OCI-LY1 (cell line): ENCODE measurements around the gene SF3B2.

Experiments
- H2AFZ ChIP-seq: fragments of 200-600 bp; sonication (generic), shearing (Covaris generic); 2 replicates; pipeline ENCODE4 v1.6.0; 2014; ENCODE audit warnings: antibody characterized with exemption, mild to moderate bottlenecking, low read length
- H3F3A ChIP-seq: fragments of 200-600 bp; sonication (generic), shearing (Covaris generic); 2 replicates; pipeline ENCODE4 v1.6.0; 2014; ENCODE audit warnings: mild to moderate bottlenecking, antibody characterized with exemption, low read length, moderate library complexity; ENCODE audit not compliant: insufficient read depth
- H3K27ac ChIP-seq: fragments of 200-600 bp; sonication (generic); 2 replicates; pipeline ENCODE4 v1.5.1; 2014; ENCODE audit warnings: low read length, mixed run types, mild to moderate bottlenecking, low read depth; ENCODE audit not compliant: poor library complexity, severe bottlenecking
- H3K27me3 ChIP-seq: fragments of 200-600 bp; sonication (generic); 2 replicates; pipeline ENCODE4 v1.6.0; 2014; ENCODE audit warnings: antibody characterized with exemption, mild to moderate bottlenecking, low read length, moderate library complexity; ENCODE audit not compliant: insufficient read depth
- H3K36me3 ChIP-seq: fragments of 200-600 bp; sonication (generic); 2 replicates; pipeline ENCODE4 v1.6.1; 2014; ENCODE audit warnings: mild to moderate bottlenecking, antibody characterized with exemption, low read length, moderate library complexity, mixed read lengths; ENCODE audit not compliant: insufficient read depth
- H3K4me1 ChIP-seq: fragments of 200-600 bp; sonication (generic); 2 replicates; pipeline ENCODE4 v1.5.1; 2014; ENCODE audit warnings: mild to moderate bottlenecking, low read length, moderate library complexity; ENCODE audit not compliant: insufficient read depth, severe bottlenecking
- H3K4me2 ChIP-seq: fragments of 200-600 bp; sonication (generic), shearing (Covaris generic); 2 replicates; pipeline ENCODE4 v1.6.1; 2014; ENCODE audit warnings: low read length
- H3K4me3 ChIP-seq: fragments of 200-600 bp; sonication (generic); 2 replicates; pipeline ENCODE4 v1.5.1; 2014; ENCODE audit warnings: low read length, low read depth, mild to moderate bottlenecking, mixed read lengths; ENCODE audit not compliant: poor library complexity, severe bottlenecking
- H3K79me2 ChIP-seq: fragments of 200-600 bp; shearing (Covaris generic); 2 replicates; pipeline ENCODE4 v1.6.1; 2016; ENCODE audit warnings: mixed run types, low read length, mixed read lengths; ENCODE audit not compliant: insufficient read depth
- H3K9ac ChIP-seq: fragments of 200-600 bp; sonication (generic), shearing (Covaris generic); 2 replicates; pipeline ENCODE4 v1.6.1; 2014; ENCODE audit warnings: mild to moderate bottlenecking, low read length, mixed read lengths
- H3K9me2 ChIP-seq: fragments of 200-600 bp; sonication (generic), shearing (Covaris generic); 2 replicates; pipeline ENCODE4 v1.6.1; 2014; ENCODE audit warnings: low read depth, mild to moderate bottlenecking, low read length, mixed read lengths
- H3K9me3 ChIP-seq: fragments of 200-600 bp; shearing (Covaris generic); 2 replicates; pipeline ENCODE4 v1.6.1; 2014; ENCODE audit warnings: low read length, mixed read lengths
- H4K20me1 ChIP-seq: fragments of 200-600 bp; sonication (generic), shearing (Covaris generic); 2 replicates; pipeline ENCODE4 v1.6.0; 2016; ENCODE audit warnings: mild to moderate bottlenecking, low read length; ENCODE audit not compliant: insufficient read depth
- EZH2 ChIP-seq: fragments of 200-600 bp; sonication (generic), shearing (Covaris generic); IDR thresholded peaks from 2 replicates; pipeline ENCODE4 v1.8.0; 2017; ENCODE audit warnings: borderline replicate concordance, mixed run types, mild to moderate bottlenecking, antibody characterized with exemption, low read length, moderate library complexity, mixed read lengths
- TF ChIP-seq, protein P1 (sequence below): fragments of 200-600 bp; sonication (generic), shearing (Covaris generic); IDR thresholded peaks from 2 replicates; pipeline ENCODE4 v1.5.1; 2017; ENCODE audit warnings: mild to moderate bottlenecking, antibody characterized with exemption, low read length, moderate library complexity, mixed read lengths

SF3B2 gene

DNA sequence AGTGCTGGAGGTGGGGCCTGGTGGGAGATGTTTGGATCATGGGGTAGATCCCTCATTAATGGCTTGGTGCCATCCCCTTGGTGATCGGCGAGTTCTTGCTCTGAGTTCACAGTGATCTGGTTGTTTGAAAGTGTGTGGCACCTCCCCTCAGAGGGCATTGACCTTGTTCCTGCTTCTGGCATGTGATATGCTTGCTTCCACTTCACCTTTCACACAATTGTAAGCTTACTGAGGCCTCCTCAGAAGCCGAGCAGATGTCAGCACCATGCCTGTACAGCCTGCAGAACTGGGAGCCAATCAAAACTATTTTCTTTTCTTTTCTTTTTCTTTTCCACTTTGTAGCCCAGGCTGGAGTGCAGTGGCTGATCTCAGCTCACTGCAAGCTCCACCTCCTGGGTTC is 14.8 kb upstream of the SF3B2 start:
- H4K20me1 ChIP-seq: no peaks in the 10 kb centered on the region
- no peak overlapping the region for H3K4me3 ChIP-seq
- no peaks in the 10 kb centered on the region for H3K36me3 ChIP-seq
- no peak overlapping the region for H3K27ac ChIP-seq
- no peaks in the 10 kb centered on the region for H3K4me1 ChIP-seq
- no peak overlapping the region for H3K9ac ChIP-seq
- no peaks in the 10 kb centered on the region for H3K79me2 ChIP-seq
- H3F3A ChIP-seq: no peaks in the 10 kb centered on the region
- no peaks in the 10 kb centered on the region; the same call in 1 of the 2 replicates for H3K27me3 ChIP-seq
- no peaks in the 10 kb centered on the region for H3K9me3 ChIP-seq
- H2AFZ ChIP-seq: no peak overlapping the region
- TF ChIP-seq EZH2: no peak
- TF ChIP-seq, protein P1, sequence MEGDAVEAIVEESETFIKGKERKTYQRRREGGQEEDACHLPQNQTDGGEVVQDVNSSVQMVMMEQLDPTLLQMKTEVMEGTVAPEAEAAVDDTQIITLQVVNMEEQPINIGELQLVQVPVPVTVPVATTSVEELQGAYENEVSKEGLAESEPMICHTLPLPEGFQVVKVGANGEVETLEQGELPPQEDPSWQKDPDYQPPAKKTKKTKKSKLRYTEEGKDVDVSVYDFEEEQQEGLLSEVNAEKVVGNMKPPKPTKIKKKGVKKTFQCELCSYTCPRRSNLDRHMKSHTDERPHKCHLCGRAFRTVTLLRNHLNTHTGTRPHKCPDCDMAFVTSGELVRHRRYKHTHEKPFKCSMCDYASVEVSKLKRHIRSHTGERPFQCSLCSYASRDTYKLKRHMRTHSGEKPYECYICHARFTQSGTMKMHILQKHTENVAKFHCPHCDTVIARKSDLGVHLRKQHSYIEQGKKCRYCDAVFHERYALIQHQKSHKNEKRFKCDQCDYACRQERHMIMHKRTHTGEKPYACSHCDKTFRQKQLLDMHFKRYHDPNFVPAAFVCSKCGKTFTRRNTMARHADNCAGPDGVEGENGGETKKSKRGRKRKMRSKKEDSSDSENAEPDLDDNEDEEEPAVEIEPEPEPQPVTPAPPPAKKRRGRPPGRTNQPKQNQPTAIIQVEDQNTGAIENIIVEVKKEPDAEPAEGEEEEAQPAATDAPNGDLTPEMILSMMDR: no peak
- H3K4me2 ChIP-seq: no peak overlapping the region
- no peaks in the 10 kb centered on the region for H3K9me2 ChIP-seq

DNA sequence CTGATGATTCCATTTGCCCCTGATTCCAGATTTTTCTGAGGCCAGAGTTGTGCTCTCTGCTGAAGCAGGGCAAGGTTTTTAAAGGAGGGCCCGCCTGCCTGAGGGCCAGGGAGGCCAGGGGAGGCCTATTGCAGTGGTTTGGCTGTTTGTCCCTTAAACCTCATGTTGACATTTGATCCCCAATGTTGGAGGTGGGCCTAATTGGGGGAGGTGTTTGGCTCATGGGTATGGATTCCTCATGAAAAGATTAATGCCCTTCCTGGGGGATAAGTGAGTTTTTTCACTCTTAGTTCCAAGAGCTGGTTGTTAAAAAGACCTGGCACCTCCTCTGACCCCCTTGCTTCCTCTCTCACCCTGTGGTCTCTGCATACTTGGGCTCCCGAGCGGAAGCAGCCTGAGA is 12.4 kb upstream of the SF3B2 start:
- Histone ChIP-seq H3K9ac (no peak overlapping the region), H3K9me2 (no peaks in the 10 kb centered on the region), H3K27me3 (no peaks in the 10 kb centered on the region; the same call in 1 of the 2 replicates), H4K20me1 (no peaks in the 10 kb centered on the region), H3K9me3 (no peaks in the 10 kb centered on the region), H3K36me3 (no peaks in the 10 kb centered on the region), H3K4me2 (no peak overlapping the region), H3K4me1 (peaks cover 3% of the 10 kb centered on the region), H3F3A (no peaks in the 10 kb centered on the region), H3K79me2 (no peaks in the 10 kb centered on the region), H3K4me3 (no peak overlapping the region), H3K27ac (no peak overlapping the region), H2AFZ (no peak overlapping the region)
- TF ChIP-seq EZH2: no peak
- TF ChIP-seq, protein P1: no peak

DNA sequence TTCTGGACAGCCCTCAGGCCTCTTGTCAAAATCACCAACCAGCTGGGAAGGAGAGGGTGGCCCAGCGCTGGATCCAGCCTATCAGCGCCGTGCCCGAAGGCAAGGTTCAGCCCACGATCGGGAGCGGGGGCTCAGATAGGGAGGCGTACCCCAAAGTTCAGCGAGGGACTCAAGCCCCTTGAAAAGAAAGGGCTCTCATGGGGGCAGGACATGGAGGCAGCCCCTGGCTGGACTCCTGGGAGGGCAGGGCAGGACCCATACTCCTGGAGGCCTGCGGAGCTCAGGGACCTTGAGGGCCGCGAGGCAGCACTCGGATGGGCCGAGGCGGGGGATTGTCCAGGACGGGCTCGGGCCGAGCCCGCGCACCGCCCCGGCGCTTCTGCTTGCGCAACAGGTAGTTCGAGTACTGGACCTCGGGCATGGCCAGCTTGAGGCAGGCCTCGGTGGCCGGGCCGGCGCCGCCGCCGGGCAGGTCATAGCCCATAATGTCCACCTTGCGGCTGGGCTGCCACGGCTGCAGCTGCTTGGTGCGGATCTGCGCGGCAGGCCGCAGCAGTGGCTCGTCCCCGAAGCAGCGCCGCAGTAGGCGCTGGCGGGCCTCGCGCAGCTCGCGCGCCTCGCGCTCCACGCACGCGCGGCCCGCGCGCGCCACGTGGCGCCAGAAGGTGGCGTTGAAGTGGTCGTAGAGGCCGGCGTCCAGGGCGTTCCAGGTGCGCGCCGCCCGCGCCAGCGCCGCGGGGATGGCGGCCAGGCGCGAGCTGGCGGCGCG is 9.8 kb upstream of the SF3B2 start:
- H3K36me3 ChIP-seq: no peaks in the 10 kb centered on the region
- TF ChIP-seq EZH2: no peak
- TF ChIP-seq, protein P1: no peak
- no peaks in the 10 kb centered on the region for H4K20me1 ChIP-seq
- no peak overlapping the region for H2AFZ ChIP-seq
- H3K79me2 ChIP-seq: no peaks in the 10 kb centered on the region
- H3K27me3 ChIP-seq: peaks cover 5% of the 10 kb centered on the region
- H3K9me3 ChIP-seq: no peaks in the 10 kb centered on the region
- H3F3A ChIP-seq: no peaks in the 10 kb centered on the region
- no peaks in the 10 kb centered on the region for H3K9me2 ChIP-seq
- H3K4me2 ChIP-seq: no peak overlapping the region
- no peak overlapping the region for H3K4me3 ChIP-seq
- H3K4me1 ChIP-seq: peaks cover 11% of the 10 kb centered on the region
- H3K9ac ChIP-seq: no peak overlapping the region
- H3K27ac ChIP-seq: no peak overlapping the region
